HepG2 (cell line): ENCODE results near the gene CYP2J2.

Experiments used
- CHD2 ChIP-seq: IDR thresholded peaks from 2 replicates; pipeline ENCODE4 v1.6.1; 2011; ENCODE audit warnings: low read depth, low read length, improper control_type of control experiment
- TF ChIP-seq, protein P1 (sequence below): sonication (generic); formaldehyde crosslinking; IDR thresholded peaks from 2 replicates; pipeline ENCODE4 v1.5.0; 2020; ENCODE audit warnings: mild to moderate bottlenecking, missing genetic modification reagents, moderate library complexity

DNA sequence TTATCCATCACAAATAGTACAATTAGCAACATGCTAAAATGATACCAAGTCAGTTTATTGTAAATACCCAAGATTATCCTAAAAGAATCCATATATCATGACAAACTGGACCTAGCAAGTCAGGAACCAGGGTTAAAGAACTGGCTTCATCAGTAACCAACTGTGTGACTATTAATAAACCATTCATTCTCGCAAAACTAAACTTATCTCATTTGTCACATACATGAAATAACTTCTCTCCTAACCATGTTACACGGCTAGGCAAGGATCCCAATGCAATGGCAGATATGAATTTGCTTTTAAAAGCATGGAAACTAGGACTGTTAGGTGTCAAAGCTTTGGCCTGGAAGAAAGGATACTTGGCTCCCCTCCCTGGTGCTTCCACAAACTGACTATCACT, 29.4 kb downstream of the CYP2J2 start:
- no peak for TF ChIP-seq CHD2
- TF ChIP-seq, protein P1, sequence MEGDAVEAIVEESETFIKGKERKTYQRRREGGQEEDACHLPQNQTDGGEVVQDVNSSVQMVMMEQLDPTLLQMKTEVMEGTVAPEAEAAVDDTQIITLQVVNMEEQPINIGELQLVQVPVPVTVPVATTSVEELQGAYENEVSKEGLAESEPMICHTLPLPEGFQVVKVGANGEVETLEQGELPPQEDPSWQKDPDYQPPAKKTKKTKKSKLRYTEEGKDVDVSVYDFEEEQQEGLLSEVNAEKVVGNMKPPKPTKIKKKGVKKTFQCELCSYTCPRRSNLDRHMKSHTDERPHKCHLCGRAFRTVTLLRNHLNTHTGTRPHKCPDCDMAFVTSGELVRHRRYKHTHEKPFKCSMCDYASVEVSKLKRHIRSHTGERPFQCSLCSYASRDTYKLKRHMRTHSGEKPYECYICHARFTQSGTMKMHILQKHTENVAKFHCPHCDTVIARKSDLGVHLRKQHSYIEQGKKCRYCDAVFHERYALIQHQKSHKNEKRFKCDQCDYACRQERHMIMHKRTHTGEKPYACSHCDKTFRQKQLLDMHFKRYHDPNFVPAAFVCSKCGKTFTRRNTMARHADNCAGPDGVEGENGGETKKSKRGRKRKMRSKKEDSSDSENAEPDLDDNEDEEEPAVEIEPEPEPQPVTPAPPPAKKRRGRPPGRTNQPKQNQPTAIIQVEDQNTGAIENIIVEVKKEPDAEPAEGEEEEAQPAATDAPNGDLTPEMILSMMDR (CRISPR knock-in tag): no peak
